ENCODE measurements around the gene NCAPH2. TPM values are rescaled to one million over a fixed set of nuclear protein-coding genes. Genes with fewer than 3 reads are reported as not detected.

NCAPH2 gene
- total RNA-seq, 2 donors from 2014 or later, result 120 to 141 TPM

- H3K36me3 Mint-ChIP-seq (ENCODE audit: insufficient read depth in 2 of 2), result peaks cover 0 to 3% of the 10 kb centered on the region in 2 donors
- ATAC-seq (replicated peaks in 1 of 2) (peak; percentile 92 to 93), DNase-seq (peak; percentile 79 to 83)
- H3K4me3 Mint-ChIP-seq, result peak within 1 kb of the TSS; percentile 79 to 88
- peaks cover 10% of the 10 kb centered on the region for H3K4me1 Mint-ChIP-seq (ENCODE audit: low read depth)
- H3K27ac Mint-ChIP-seq, result no peak within 1 kb of the TSS
- no peaks in the 10 kb centered on the region for H3K9me3 Mint-ChIP-seq
- peaks cover 9% of the 10 kb centered on the region for H3K27me3 Mint-ChIP-seq (ENCODE audit: low read depth)
Observed at GRCh38 chr22:50481440-50482106, 26.5 kb upstream of the NCAPH2 start, which contains the start of gene ADM2. Gene ADM2, plus strand, starts transcription at chr22:50481543. Its CDS starts 305 bp downstream, at chr22:50481848.

- no peak overlapping the region for H3K27ac Mint-ChIP-seq
- H3K9me3 Mint-ChIP-seq, result no peaks in the 10 kb centered on the region
- H3K27me3 Mint-ChIP-seq (ENCODE audit: low read depth), result peaks cover 9% of the 10 kb centered on the region
- ATAC-seq (replicated peaks in 1 of 2), result peak; percentile 1
- H3K36me3 Mint-ChIP-seq (ENCODE audit: insufficient read depth in 2 of 2), result peaks cover 0 to 3% of the 10 kb centered on the region in 2 donors
- H3K4me1 Mint-ChIP-seq (ENCODE audit: low read depth), result peaks cover 7% of the 10 kb centered on the region
- no peak for DNase-seq
- peak overlapping the region; percentile 79 to 88 for H3K4me3 Mint-ChIP-seq
Observed at GRCh38 chr22:50482107-50483074, 25.6 kb upstream of the NCAPH2 start.

- H3K9me3 Mint-ChIP-seq, result no peaks in the 10 kb centered on the region
- peaks cover 7% of the 10 kb centered on the region for H3K4me1 Mint-ChIP-seq (ENCODE audit: low read depth)
- peaks cover 0 to 3% of the 10 kb centered on the region in 2 donors for H3K36me3 Mint-ChIP-seq (ENCODE audit: insufficient read depth in 2 of 2)
- no peak overlapping the region for H3K27ac Mint-ChIP-seq
- H3K4me3 Mint-ChIP-seq, result peak overlapping the region; percentile 79 to 88
- H3K27me3 Mint-ChIP-seq (ENCODE audit: low read depth), result peaks cover 9% of the 10 kb centered on the region
- DNase-seq, result no peak
- ATAC-seq (replicated peaks in 1 of 2), result no peak
Observed at GRCh38 chr22:50483106-50483505, 24.9 kb upstream of the NCAPH2 start.

- DNase-seq (no peak), ATAC-seq (replicated peaks in 1 of 2) (no peak)
- Mint-ChIP-seq H3K4me1 (ENCODE audit: low read depth) (peaks cover 7% of the 10 kb centered on the region), H3K36me3 (ENCODE audit: insufficient read depth in 2 of 2) (peaks cover 0 to 3% of the 10 kb centered on the region in 2 donors), H3K27ac (no peak overlapping the region), H3K9me3 (no peaks in the 10 kb centered on the region), H3K4me3 (peak overlapping the region in 1 of 2 donors; percentile 10), H3K27me3 (ENCODE audit: low read depth) (peaks cover 9% of the 10 kb centered on the region)
Observed at GRCh38 chr22:50483556-50483955, 24.5 kb upstream of the NCAPH2 start.

GRCh38 chr22:50483977-50484853 is 23.8 kb upstream of the NCAPH2 start:
- H3K27ac Mint-ChIP-seq, result no peak overlapping the region
- peaks cover 9% of the 10 kb centered on the region for H3K27me3 Mint-ChIP-seq (ENCODE audit: low read depth)
- peaks cover 0 to 3% of the 10 kb centered on the region in 2 donors for H3K36me3 Mint-ChIP-seq (ENCODE audit: insufficient read depth in 2 of 2)
- H3K4me3 Mint-ChIP-seq, result peak overlapping the region in 1 of 2 donors; percentile 10
- ATAC-seq (replicated peaks in 1 of 2) (no peak), DNase-seq (no peak)
- peaks cover 7% of the 10 kb centered on the region for H3K4me1 Mint-ChIP-seq (ENCODE audit: low read depth)
- H3K9me3 Mint-ChIP-seq, result no peaks in the 10 kb centered on the region

- no peaks in the 10 kb centered on the region for H3K4me1 Mint-ChIP-seq (ENCODE audit: low read depth)
- no peak overlapping the region for H3K27ac Mint-ChIP-seq
- no peak overlapping the region for H3K4me3 Mint-ChIP-seq
- H3K27me3 Mint-ChIP-seq (ENCODE audit: low read depth), result peaks cover 1% of the 10 kb centered on the region
- DNase-seq (no peak), ATAC-seq (replicated peaks in 1 of 2) (no peak)
- no peaks in the 10 kb centered on the region for H3K36me3 Mint-ChIP-seq (ENCODE audit: insufficient read depth in 2 of 2)
- no peaks in the 10 kb centered on the region for H3K9me3 Mint-ChIP-seq
Observed at GRCh38 chr22:50485221-50486131, 22.5 kb upstream of the NCAPH2 start.

- Mint-ChIP-seq H3K4me3 (no peak within 1 kb of the TSS), H3K27ac (no peak within 1 kb of the TSS), H3K9me3 (no peaks in the 10 kb centered on the region), H3K4me1 (ENCODE audit: low read depth) (peaks cover 8% of the 10 kb centered on the region), H3K36me3 (ENCODE audit: insufficient read depth in 2 of 2) (no peaks in the 10 kb centered on the region), H3K27me3 (ENCODE audit: low read depth) (no peaks in the 10 kb centered on the region)
- no peak for DNase-seq
- ATAC-seq (replicated peaks in 1 of 2), result peak in 1 of 2 donors; percentile 8
Observed at GRCh38 chr22:50486561-50487289, 21.3 kb upstream of the NCAPH2 start, which contains the start of gene MIOX. Gene MIOX, plus strand, starts transcription at chr22:50486859. Its CDS starts 39 bp downstream, at chr22:50486898.

GRCh38 chr22:50487290-50488005 is 20.6 kb upstream of the NCAPH2 start:
- Mint-ChIP-seq H3K4me1 (ENCODE audit: low read depth) (peaks cover 8% of the 10 kb centered on the region), H3K4me3 (no peak overlapping the region), H3K27ac (no peak overlapping the region), H3K27me3 (ENCODE audit: low read depth) (no peaks in the 10 kb centered on the region), H3K9me3 (no peaks in the 10 kb centered on the region), H3K36me3 (ENCODE audit: insufficient read depth in 2 of 2) (no peaks in the 10 kb centered on the region)
- ATAC-seq (replicated peaks in 1 of 2), result peak in 1 of 2 donors; percentile 17
- no peak for DNase-seq

GRCh38 chr22:50488006-50488677 is 19.9 kb upstream of the NCAPH2 start:
- H3K9me3 Mint-ChIP-seq, result no peaks in the 10 kb centered on the region
- no peaks in the 10 kb centered on the region for H3K27me3 Mint-ChIP-seq (ENCODE audit: low read depth)
- H3K4me3 Mint-ChIP-seq, result no peak overlapping the region
- H3K4me1 Mint-ChIP-seq (ENCODE audit: low read depth), result peaks cover 8% of the 10 kb centered on the region
- no peak for ATAC-seq (replicated peaks in 1 of 2)
- DNase-seq, result no peak
- H3K36me3 Mint-ChIP-seq (ENCODE audit: insufficient read depth in 2 of 2), result no peaks in the 10 kb centered on the region
- H3K27ac Mint-ChIP-seq, result no peak overlapping the region

GRCh38 chr22:50488886-50489285 is 19.1 kb upstream of the NCAPH2 start:
- peaks cover 8% of the 10 kb centered on the region for H3K4me1 Mint-ChIP-seq (ENCODE audit: low read depth)
- H3K36me3 Mint-ChIP-seq (ENCODE audit: insufficient read depth in 2 of 2), result no peaks in the 10 kb centered on the region
- no peaks in the 10 kb centered on the region for H3K27me3 Mint-ChIP-seq (ENCODE audit: low read depth)
- H3K4me3 Mint-ChIP-seq, result no peak overlapping the region
- no peak overlapping the region for H3K27ac Mint-ChIP-seq
- no peak for ATAC-seq (replicated peaks in 1 of 2)
- H3K9me3 Mint-ChIP-seq, result no peaks in the 10 kb centered on the region
- no peak for DNase-seq
